Lung (tissue), 12 donors: ENCODE data around the gene ARHGAP45. TPM values are rescaled to one million over a fixed set of nuclear protein-coding genes. Genes with fewer than 3 reads are reported as not detected.

Source experiments
- ATAC-seq: fragments of 200-7000 bp; cut with Tn5 transposase; one replicate; pipeline ENCODE4 v1.9.1; 2020; ENCODE audit warnings: moderate number of reproducible peaks; ENCODE audit not compliant: insufficient read depth, low FRiP score
- DNase-seq, 3 donors: peaks; one replicate each; pipeline ENCODE4 v3.0.0-alpha.2; 2013 to 2017
- H3K27ac ChIP-seq, 2 donors: one replicate each; pipeline ENCODE4 v1.5.1; 2013; ENCODE audit warnings: mild to moderate bottlenecking in 2 of 2, moderate library complexity in 2 of 2, control low read depth in 1 of 2, inconsistent platforms in 1 of 2, low read depth in 1 of 2, low read length in 1 of 2
- H3K27me3 ChIP-seq, 3 donors: one replicate each; pipeline ENCODE4 v1.5.1; 2013; ENCODE audit warnings: low read length in 2 of 3; ENCODE audit not compliant: control insufficient read depth in 3 of 3, insufficient read depth in 3 of 3
- H3K36me3 ChIP-seq, 4 donors: one replicate each; pipeline ENCODE4 v1.5.1; 2013; ENCODE audit warnings: low read length in 4 of 4, mild to moderate bottlenecking in 1 of 4, moderate library complexity in 1 of 4; ENCODE audit not compliant: control insufficient read depth in 4 of 4, insufficient read depth in 4 of 4
- H3K4me1 ChIP-seq, 5 donors: one replicate each; pipeline ENCODE4 v1.5.1; 2013; ENCODE audit warnings: low read length in 5 of 5, mild to moderate bottlenecking in 2 of 5, moderate library complexity in 1 of 5; ENCODE audit not compliant: control insufficient read depth in 5 of 5, insufficient read depth in 5 of 5
- H3K4me3 ChIP-seq: one replicate; pipeline ENCODE4 v1.5.1; 2013; ENCODE audit warnings: mild to moderate bottlenecking, control low read depth, moderate library complexity
- H3K9ac ChIP-seq, 2 donors: one replicate each; pipeline ENCODE4 v1.5.1; 2013; ENCODE audit warnings: low read length in 2 of 2, control low read depth in 1 of 2; ENCODE audit not compliant: insufficient read depth in 1 of 2
- H3K9me3 ChIP-seq, 4 donors: one replicate each; pipeline ENCODE4 v1.5.1; 2013; ENCODE audit warnings: low read length in 3 of 4, mild to moderate bottlenecking in 1 of 4, moderate library complexity in 1 of 4; ENCODE audit not compliant: control insufficient read depth in 4 of 4, insufficient read depth in 3 of 4
- CTCF ChIP-seq: IDR thresholded peaks from 2 replicates; pipeline ENCODE4 v1.5.1; 2012; ENCODE audit warnings: mild to moderate bottlenecking; ENCODE audit errors: control extremely low read depth, extremely low read depth
- WGBS, 2 donors: extraction: QIAGEN DNeasy Blood & Tissue Kit; methylation state at CpG; one replicate each; pipeline ENCODE4 v1.1.7; 2013; 5-methylcytosine and 5-hydroxymethylcytosine counted together
- polyA plus RNA-seq, 2 donors: library from polyadenylated mRNA; stranded (reverse); fragments of 200-250 nt; gene quantifications; one replicate each; pipeline ENCODE4 v1.2.1, GENCODE V29; 2013
- total RNA-seq, 2 donors: library from RNA; depleted of rRNA in 1 of 2; stranded (reverse); fragments of >200 nt in 1 of 2; gene quantifications; one replicate each; pipeline ENCODE4 v1.2.1, GENCODE V29; 2014 to 2021
- donor health status: control.
- donor health status: control.
- donor health status: Bipolar disorder and iron deficiency.
- donor health status: healthy.
- donor health status: DM: yes; HTN: yes; CAD: no.

Gene ARHGAP45
- total and polyA plus RNA-seq, 4 donors, result 23.8 to 117 (median 80.9) TPM

DNA sequence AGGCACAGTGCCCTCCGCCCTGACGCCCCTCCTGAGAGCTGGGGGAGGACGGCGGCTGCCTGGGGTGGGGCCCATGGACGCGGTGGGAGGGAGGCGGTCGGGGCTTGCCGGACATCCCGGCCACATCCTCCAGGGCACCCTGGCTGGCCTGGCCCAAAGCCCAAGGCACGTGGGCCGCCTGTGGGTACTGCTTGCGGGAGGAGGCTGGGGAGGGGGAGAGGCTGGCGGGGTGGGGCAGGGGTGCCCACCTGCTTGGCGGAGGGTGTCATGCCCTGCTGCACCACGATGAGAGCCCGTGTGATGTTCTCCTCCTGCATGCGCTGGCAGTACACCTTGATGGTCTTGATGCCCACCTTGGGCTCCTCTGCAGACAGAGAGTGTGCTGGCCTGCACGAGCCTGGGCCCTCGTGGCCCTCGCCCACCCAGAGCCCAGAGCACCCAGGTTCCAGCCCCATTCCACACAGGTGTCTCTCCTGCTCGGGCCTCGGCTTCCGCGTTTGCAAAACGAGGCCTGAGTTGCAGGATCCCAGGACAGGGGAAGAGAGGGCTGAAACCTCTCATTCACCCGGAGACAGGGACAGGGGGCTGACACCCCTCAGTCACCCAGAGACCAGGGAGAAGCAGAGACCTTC lies 24.7 kb downstream of the ARHGAP45 start:
- TF ChIP-seq CTCF, result no peak
- Histone ChIP-seq H3K4me1 (peaks cover 4 to 17% (median 7%) of the 10 kb centered on the region in 5 donors), H3K9me3 (no peaks in the 10 kb centered on the region), H3K36me3 (peaks cover 0 to 56% (median 5%) of the 10 kb centered on the region in 4 donors), H3K9ac (no peak overlapping the region), H3K27ac (no peak overlapping the region), H3K27me3 (no peaks in the 10 kb centered on the region), H3K4me3 (no peak overlapping the region)
- no peak for DNase-seq
- 88 to 91% methylated on average over 27 of the region's 27 CpGs for WGBS, 2 donors
- ATAC-seq, result no peak

- Histone ChIP-seq H3K27ac (no peak overlapping the region), H3K9ac (no peak overlapping the region), H3K27me3 (no peaks in the 10 kb centered on the region), H3K9me3 (no peaks in the 10 kb centered on the region), H3K36me3 (peaks cover 0 to 43% (median 5%) of the 10 kb centered on the region in 4 donors), H3K4me3 (no peak overlapping the region), H3K4me1 (peaks cover 4 to 17% (median 9%) of the 10 kb centered on the region in 5 donors)
- 88 to 93% methylated on average over 14 to 15 of the region's 15 CpGs for WGBS, 2 donors
- no peak for TF ChIP-seq CTCF
- ATAC-seq (no peak), DNase-seq (no peak)
These were observed 26.4 kb downstream of the ARHGAP45 start for GRCh38 chr19:1093330-1093729.

DNA sequence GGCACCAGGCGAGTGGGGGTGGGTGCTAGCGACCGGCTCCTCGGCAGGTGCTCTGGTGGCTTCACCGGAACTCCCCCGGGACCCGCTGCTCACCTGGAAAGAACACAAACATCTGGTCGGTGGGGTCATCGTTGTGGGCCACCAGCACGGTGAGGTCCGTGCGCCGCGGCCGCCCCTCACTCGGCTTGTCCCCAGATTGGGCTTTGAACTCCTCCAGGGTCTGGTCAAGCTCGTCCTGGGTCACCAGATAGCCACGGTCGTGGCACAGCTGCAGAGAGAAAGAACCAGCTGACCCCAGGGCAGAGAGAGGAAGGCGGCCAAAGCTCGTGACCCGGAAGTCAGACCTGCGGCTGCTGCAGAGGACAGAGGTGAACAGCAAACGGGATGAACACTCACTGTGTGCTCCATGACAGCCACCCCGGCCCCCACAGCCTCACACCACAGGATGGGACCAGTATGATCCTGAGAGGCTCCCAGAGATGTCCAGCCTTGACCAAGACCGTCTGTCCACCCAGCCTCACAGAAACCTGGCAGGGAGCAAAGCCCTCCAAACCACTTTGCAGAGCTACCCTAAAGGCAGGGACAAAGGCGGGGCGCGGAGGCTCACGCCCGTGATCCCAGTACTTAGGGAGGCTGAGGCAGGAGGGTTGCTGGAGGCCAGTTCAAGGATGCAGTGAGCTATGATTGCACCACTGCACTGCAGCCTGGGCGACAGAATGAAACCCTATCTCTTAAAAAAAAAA lies 27.0 kb downstream of the ARHGAP45 start:
- H3K27me3 ChIP-seq, result no peaks in the 10 kb centered on the region
- H3K9ac ChIP-seq, result peak overlapping the region; percentile 31 to 75
- peak overlapping the region; percentile 87 for H3K4me3 ChIP-seq
- H3K4me1 ChIP-seq, result peaks cover 4 to 17% (median 10%) of the 10 kb centered on the region in 5 donors
- no peak for TF ChIP-seq CTCF
- 62 to 75% methylated on average over 32 of the region's 32 CpGs for WGBS, 2 donors
- ATAC-seq (no peak), DNase-seq (no peak)
- H3K9me3 ChIP-seq, result no peaks in the 10 kb centered on the region
- H3K27ac ChIP-seq, result no peak overlapping the region
- H3K36me3 ChIP-seq, result peaks cover 0 to 37% (median 5%) of the 10 kb centered on the region in 4 donors
